OCI-LY7 (cell line): ENCODE data around the gene ABCD2.
"Not testable (repeated sequence)": the region's sequence is repeated elsewhere in the genome, so short reads cannot be mapped to it uniquely, and the experiment has no call there.

Experiments used
- EZH2phosphoT487 ChIP-seq: fragments of 200-600 bp; sonication (generic); IDR thresholded peaks from 2 replicates; pipeline ENCODE4 v1.6.1; 2018; ENCODE audit warnings: low read depth, borderline replicate concordance, mild to moderate bottlenecking, mixed run types, antibody characterized with exemption, low read length, moderate library complexity, mixed read lengths
- TF ChIP-seq, protein P1 (sequence below): fragments of 200-600 bp; sonication (generic); conservative IDR thresholded peaks from 2 replicates; pipeline ENCODE4 v1.5.1; 2014; ENCODE audit warnings: mild to moderate bottlenecking, antibody characterized with exemption, low read length, moderate library complexity, mixed read lengths

DNA sequence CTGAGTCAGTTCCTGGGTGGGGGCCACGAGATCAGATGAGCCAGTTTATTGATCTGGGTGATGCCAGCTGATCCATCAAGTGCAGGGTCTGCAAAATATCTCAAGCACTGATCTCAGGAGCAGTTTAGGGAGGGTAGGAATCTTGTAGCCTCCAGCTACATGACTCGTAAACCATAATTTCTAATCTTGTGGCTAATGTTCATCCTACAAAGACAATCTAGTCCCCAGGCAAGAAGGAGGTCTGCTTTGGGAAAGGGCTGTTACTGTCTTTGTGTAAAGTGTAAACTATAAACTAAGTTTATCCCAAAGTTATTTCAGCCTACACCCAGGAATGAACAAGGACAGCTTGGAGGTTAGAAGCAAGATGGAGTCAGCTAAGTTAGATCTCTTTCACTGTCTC is 75.4 kb downstream of the ABCD2 start:
- TF ChIP-seq, protein P1, sequence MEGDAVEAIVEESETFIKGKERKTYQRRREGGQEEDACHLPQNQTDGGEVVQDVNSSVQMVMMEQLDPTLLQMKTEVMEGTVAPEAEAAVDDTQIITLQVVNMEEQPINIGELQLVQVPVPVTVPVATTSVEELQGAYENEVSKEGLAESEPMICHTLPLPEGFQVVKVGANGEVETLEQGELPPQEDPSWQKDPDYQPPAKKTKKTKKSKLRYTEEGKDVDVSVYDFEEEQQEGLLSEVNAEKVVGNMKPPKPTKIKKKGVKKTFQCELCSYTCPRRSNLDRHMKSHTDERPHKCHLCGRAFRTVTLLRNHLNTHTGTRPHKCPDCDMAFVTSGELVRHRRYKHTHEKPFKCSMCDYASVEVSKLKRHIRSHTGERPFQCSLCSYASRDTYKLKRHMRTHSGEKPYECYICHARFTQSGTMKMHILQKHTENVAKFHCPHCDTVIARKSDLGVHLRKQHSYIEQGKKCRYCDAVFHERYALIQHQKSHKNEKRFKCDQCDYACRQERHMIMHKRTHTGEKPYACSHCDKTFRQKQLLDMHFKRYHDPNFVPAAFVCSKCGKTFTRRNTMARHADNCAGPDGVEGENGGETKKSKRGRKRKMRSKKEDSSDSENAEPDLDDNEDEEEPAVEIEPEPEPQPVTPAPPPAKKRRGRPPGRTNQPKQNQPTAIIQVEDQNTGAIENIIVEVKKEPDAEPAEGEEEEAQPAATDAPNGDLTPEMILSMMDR, result not testable (repeated sequence)
- not testable (repeated sequence) for TF ChIP-seq EZH2phosphoT487
